K562 (cell line): ENCODE results near the gene CENPB. TPM values are rescaled to one million over a fixed set of nuclear protein-coding genes. Genes with fewer than 3 reads are reported as not detected.

Experiments
- ATAC-seq: fragments of 200-7000 bp; cut with Tn5 transposase; 3 replicates; pipeline ENCODE4 v1.9.1; 2020; ENCODE audit warnings: moderate library complexity
- BruUV-seq: library from RNA; stranded (reverse); fragments of 400-500 nt; replicated peaks from 2 replicates; lab custom pipeline; 2021; lab: Mats Ljungman, UMichigan
- CTCF ChIA-PET: fragments of 300-600 bp; formaldehyde crosslinking; extraction: SDS; loops from one replicate; lab custom pipeline; 2021; ENCODE audit warnings: low intra/inter-chr PET ratio; lab: Yijun Ruan, JAX
- POLR2A ChIA-PET: fragments of 300-600, 350-650 bp; sonication (Branson Sonifier 250); formaldehyde crosslinking; extraction: SDS; loops from one replicate; lab custom pipeline; 2021; ENCODE audit warnings: antibody characterized with exemption, inconsistent platforms; lab: Yijun Ruan, JAX
- DNase-seq, 4 experiments: peaks; one replicate each; pipeline versions ENCODE4 v3.0.0 to v3.0.0-alpha.2; 2011 to 2018; ENCODE audit warnings: low spot score in 3 of 4, mixed read lengths in 3 of 4; ENCODE audit errors: extremely low read depth in 1 of 4
- FAIRE-seq: peaks from 2 replicates; lab custom pipeline; 2011; peaks lifted over from hg19 to GRCh38; lab: Jason Lieb, UNC
- H2AFZ ChIP-seq: 2 replicates; pipeline ENCODE4 v1.6.0; 2011; ENCODE audit warnings: low read depth, low read length, control low read depth, inconsistent platforms
- H3K27ac ChIP-seq: fragments of 200-600 bp; 3 replicates; pipeline ENCODE4 v1.8.0; 2011; ENCODE audit warnings: low read depth, mild to moderate bottlenecking, control low read depth, inconsistent platforms, low read length, moderate library complexity, mixed read lengths; ENCODE audit errors: extremely low read depth
- H3K27me3 ChIP-seq, 2 experiments: fragments of 300-600 bp in 1 of 2; 2 replicates in 1 of 2; 3 replicates in 1 of 2; pipeline versions ENCODE4 v1.6.0 to v1.8.0; 2011; ENCODE audit warnings: inconsistent platforms in 2 of 2, low read length in 2 of 2, mild to moderate bottlenecking in 1 of 2, mixed read lengths in 1 of 2, moderate library complexity in 1 of 2; ENCODE audit not compliant: control insufficient read depth in 2 of 2, insufficient read depth in 2 of 2
- H3K36me3 ChIP-seq: fragments of 300-600 bp; 3 replicates; pipeline ENCODE4 v1.8.0; 2011; ENCODE audit warnings: mild to moderate bottlenecking, low read length, inconsistent platforms; ENCODE audit not compliant: control insufficient read depth, insufficient read depth
- H3K4me1 ChIP-seq, 2 experiments: fragments of 200-600 bp in 1 of 2; replicated peaks in 1 of 2; 2 replicates in 1 of 2; 3 replicates in 1 of 2; pipeline versions ENCODE4 v1.5.1 to v1.8.0; 2011; ENCODE audit warnings: inconsistent platforms in 2 of 2, low read length in 2 of 2, mild to moderate bottlenecking in 1 of 2, mixed read lengths in 1 of 2, moderate library complexity in 1 of 2; ENCODE audit not compliant: control insufficient read depth in 2 of 2, insufficient read depth in 2 of 2
- H3K4me2 ChIP-seq: 2 replicates; pipeline ENCODE4 v1.6.1; 2011; ENCODE audit warnings: low read length, control low read depth, inconsistent platforms, mixed read lengths; ENCODE audit not compliant: insufficient read depth
- H3K4me3 ChIP-seq: fragments of 200-600 bp; sonication (generic), shearing (Covaris generic); 2 replicates; pipeline ENCODE4 v1.5.1; 2016; ENCODE audit warnings: control low read depth, inconsistent platforms
- H3K79me2 ChIP-seq: fragments of 200-600 bp; 3 replicates; pipeline ENCODE4 v1.8.0; 2011; ENCODE audit warnings: low read length, inconsistent platforms; ENCODE audit not compliant: control insufficient read depth, insufficient read depth
- H3K9ac ChIP-seq, 2 experiments: 2 replicates each; pipeline versions ENCODE4 v1.6.0 to v1.6.1; 2011; ENCODE audit warnings: low read depth in 2 of 2, low read length in 2 of 2, control low read depth in 1 of 2, inconsistent platforms in 1 of 2, mild to moderate bottlenecking in 1 of 2, mixed read lengths in 1 of 2; ENCODE audit not compliant: insufficient read depth in 1 of 2
- H3K9me1 ChIP-seq: one replicate; pipeline ENCODE4 v1.6.0; 2011; ENCODE audit warnings: inconsistent platforms, mild to moderate bottlenecking, low read length, moderate library complexity; ENCODE audit not compliant: control insufficient read depth, insufficient read depth
- H3K9me3 ChIP-seq: replicated peaks from 2 replicates; pipeline ENCODE4 v1.5.1; 2011; ENCODE audit warnings: low read depth, low read length, inconsistent platforms; ENCODE audit not compliant: control insufficient read depth, insufficient read depth
- H4K20me1 ChIP-seq: replicated peaks from 2 replicates; pipeline ENCODE4 v1.6.1; 2011; ENCODE audit warnings: low read length, inconsistent platforms, mixed read lengths; ENCODE audit not compliant: control insufficient read depth, insufficient read depth
- CCAR2 ChIP-seq: fragments of 200-400 bp; formaldehyde crosslinking; IDR thresholded peaks from 2 replicates; pipeline ENCODE4 v1.6.1; 2017; ENCODE audit warnings: mild to moderate bottlenecking, low read depth, low read length
- E2F8 ChIP-seq: fragments of 450-650 bp; IDR thresholded peaks from 2 replicates; pipeline ENCODE4 v1.7.1; 2018; ENCODE audit warnings: mild to moderate bottlenecking, low read depth; ENCODE audit not compliant: partially characterized antibody
- NFE2L1 ChIP-seq: fragments of 450-650 bp; IDR thresholded peaks from 2 replicates; pipeline ENCODE4 v1.6.1; 2016; ENCODE audit warnings: missing genetic modification characterization, low read depth, mild to moderate bottlenecking, missing compliant biosample characterization, moderate library complexity, borderline replicate concordance
- NKRF ChIP-seq: fragments of 450-650 bp; IDR thresholded peaks from 2 replicates; pipeline ENCODE4 v1.6.1; 2016; ENCODE audit warnings: borderline replicate concordance
- YBX1 ChIP-seq: fragments of 450-650 bp; IDR thresholded peaks from 2 replicates; pipeline ENCODE4 v1.7.1; 2016; ENCODE audit warnings: mild to moderate bottlenecking
- WGBS: fragments of 100-300 bp; shearing (Covaris generic); methylation state at CpG from one replicate; pipeline ENCODE4 v1.1.6; 2016; ENCODE audit warnings: low coverage, mixed read lengths; ENCODE audit not compliant: insufficient coverage; ENCODE audit errors: missing lambda C conversion rate; 5-methylcytosine and 5-hydroxymethylcytosine counted together
- in situ Hi-C: fragments of 300-500 bp; cut with MboI; formaldehyde crosslinking; loops from 4 replicates; pipeline ENCODE4 v1.15.0; 2018; ENCODE audit warnings: inconsistent platforms, mixed read lengths
- intact Hi-C: fragments of 100-400 bp; cut with micrococcal nuclease; formaldehyde crosslinking; loops from 2 replicates; pipeline ENCODE4 v1.14.2; 2022
- polyA plus RNA-seq, 8 experiments: library from polyadenylated mRNA; depleted of rRNA in 4 of 8; stranded (reverse) in 5 of 8; unstranded in 3 of 8; fragments of >200 nt; fragmentation: Nextera tagmentation in 2 of 8; fragmentation: Illumina TruSeq in 1 of 8; extraction: Ambion mirVana in 2 of 8; extraction: Trizol in 1 of 8; gene quantifications; 2 replicates each; pipeline versions ENCODE4 v1.2.1 to v1.2.3, GENCODE V29; 2011 to 2014; ENCODE audit warnings: inconsistent platforms in 1 of 8, missing spikeins in 1 of 8
- total RNA-seq, 7 experiments: library from RNA; depleted of rRNA in 6 of 7; stranded (reverse); fragments of >200 nt in 6 of 7; fragmentation: Illumina TruSeq in 2 of 7; extraction: Trizol in 2 of 7; gene quantifications; 2 replicates each; pipeline versions ENCODE4 v1.2.1 to v1.2.3, GENCODE V29; 2011 to 2021; ENCODE audit warnings: low replicate concordance in 1 of 7
- TF ChIP-seq, protein P1 (sequence below): sonication (generic); formaldehyde crosslinking; IDR thresholded peaks from 2 replicates; pipeline ENCODE4 v1.8.0; 2022; ENCODE audit warnings: missing genetic modification reagents, mild to moderate bottlenecking, borderline replicate concordance

The CENPB gene
- total and polyA plus RNA-seq, 9 of the 15 experiments (the other 6 are each of a cell fraction or from before 2014, with no cell fraction given) = 0.17 to 70.8 (median 24.9) TPM

DNA sequence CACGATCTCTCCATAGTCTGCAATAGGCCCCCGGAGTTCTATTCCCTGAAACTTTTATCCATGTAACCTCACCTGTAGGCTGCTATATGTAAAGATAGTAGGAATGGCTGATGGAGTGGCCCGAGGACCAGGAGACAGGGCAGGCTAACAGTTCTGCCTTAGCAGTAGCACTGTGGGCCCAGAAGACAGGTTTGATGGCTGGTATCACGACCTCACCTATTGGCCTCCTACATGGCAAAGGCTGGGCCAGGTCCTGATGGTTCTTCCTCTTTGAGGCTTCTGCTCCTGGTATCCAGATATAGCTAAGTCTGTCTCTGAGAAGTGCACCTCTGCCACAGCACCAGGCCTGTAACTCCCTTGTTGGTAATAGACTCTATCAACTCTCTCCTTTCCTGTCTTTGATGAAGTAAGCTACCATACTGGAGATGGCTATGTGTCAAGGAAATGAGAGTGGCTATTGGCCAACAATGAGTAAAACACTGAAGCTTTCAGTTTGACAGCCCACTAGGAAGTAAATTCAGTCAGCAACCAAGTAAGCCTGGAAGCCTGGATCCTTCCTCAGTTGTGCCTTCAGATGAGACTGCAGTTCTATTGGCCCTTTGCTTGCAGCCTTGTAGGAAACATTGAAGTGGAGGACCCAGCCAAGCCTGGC is 11.0 kb downstream of the CENPB start:
- H3K27me3 ChIP-seq = no peaks in the 10 kb centered on the region
- no peaks in the 10 kb centered on the region for H4K20me1 ChIP-seq
- no peaks in the 10 kb centered on the region for H3K9me3 ChIP-seq
- TF ChIP-seq, protein P1, sequence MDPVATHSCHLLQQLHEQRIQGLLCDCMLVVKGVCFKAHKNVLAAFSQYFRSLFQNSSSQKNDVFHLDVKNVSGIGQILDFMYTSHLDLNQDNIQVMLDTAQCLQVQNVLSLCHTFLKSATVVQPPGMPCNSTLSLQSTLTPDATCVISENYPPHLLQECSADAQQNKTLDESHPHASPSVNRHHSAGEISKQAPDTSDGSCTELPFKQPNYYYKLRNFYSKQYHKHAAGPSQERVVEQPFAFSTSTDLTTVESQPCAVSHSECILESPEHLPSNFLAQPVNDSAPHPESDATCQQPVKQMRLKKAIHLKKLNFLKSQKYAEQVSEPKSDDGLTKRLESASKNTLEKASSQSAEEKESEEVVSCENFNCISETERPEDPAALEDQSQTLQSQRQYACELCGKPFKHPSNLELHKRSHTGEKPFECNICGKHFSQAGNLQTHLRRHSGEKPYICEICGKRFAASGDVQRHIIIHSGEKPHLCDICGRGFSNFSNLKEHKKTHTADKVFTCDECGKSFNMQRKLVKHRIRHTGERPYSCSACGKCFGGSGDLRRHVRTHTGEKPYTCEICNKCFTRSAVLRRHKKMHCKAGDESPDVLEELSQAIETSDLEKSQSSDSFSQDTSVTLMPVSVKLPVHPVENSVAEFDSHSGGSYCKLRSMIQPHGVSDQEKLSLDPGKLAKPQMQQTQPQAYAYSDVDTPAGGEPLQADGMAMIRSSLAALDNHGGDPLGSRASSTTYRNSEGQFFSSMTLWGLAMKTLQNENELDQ (CRISPR knock-in tag) = no peak
- TF ChIP-seq E2F8 (no peak), NFE2L1 (no peak), YBX1 (no peak), CCAR2 (no peak), NKRF (no peak)
- no peaks in the 10 kb centered on the region for H3K9me1 ChIP-seq
- no peak for ATAC-seq
- in situ Hi-C loops = no loop called here
- H3K27ac ChIP-seq = no peak overlapping the region
- no peak overlapping the region for H3K4me3 ChIP-seq
- ChIA-PET CTCF (no interaction called here), POLR2A (interaction anchor here (1.3 kb wide), 1 partner anchor 8 kb away, joined by 4 read pairs; the partner anchor contains the start of gene ADISSP)
- no TSS peak for BruUV-seq
- FAIRE-seq = no peak
- DNase-seq = no peak
- no peak overlapping the region for H2AFZ ChIP-seq
- no peaks in the 10 kb centered on the region for H3K79me2 ChIP-seq
- no peaks in the 10 kb centered on the region for H3K36me3 ChIP-seq
- intact Hi-C loops = no loop called here
- H3K4me2 ChIP-seq = no peak overlapping the region
- peaks cover 0 to 20% of the 10 kb centered on the region in 2 experiments; a peak in 2 of 5 replicates for H3K4me1 ChIP-seq
- 19% methylated on average over 4 of the region's 4 CpGs for WGBS
- no peak overlapping the region for H3K9ac ChIP-seq
